NCI-H1694 (cell line): ENCODE results near the gene KDM4E.
"Not testable (repeated sequence)": the region's sequence is repeated elsewhere in the genome, so short reads cannot be mapped to it uniquely, and the experiment has no call there.

Source experiments
- DNase-seq: peaks from one replicate; lab custom pipeline; 2025; lab: John Stamatoyannopoulos, UW

Gene KDM4E

DNA sequence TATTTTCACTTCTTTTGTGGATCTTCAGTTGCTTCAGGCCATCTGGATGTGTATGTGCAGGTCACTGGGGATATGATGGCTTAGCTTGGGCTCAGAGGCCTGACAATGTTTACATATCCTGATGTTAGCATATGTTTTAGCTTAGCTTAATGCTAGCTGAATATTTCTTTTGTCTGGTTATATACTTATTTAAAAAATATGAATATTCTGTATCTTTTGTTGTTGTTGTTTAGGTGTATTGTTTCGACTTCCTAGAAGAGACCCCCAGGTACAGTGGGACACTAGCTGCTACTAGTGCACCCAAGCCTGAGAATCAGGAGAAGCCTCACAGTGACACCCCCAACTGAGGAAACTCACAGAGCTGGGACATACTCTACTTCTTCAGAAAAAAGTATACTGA is at the start of gene KDM4E:
KDM4E (plus strand) TSS at position 301 of the 400 bp plus-strand sequence. CDS start 300 bp downstream, outside the sequence.
- DNase-seq: no peak

DNA sequence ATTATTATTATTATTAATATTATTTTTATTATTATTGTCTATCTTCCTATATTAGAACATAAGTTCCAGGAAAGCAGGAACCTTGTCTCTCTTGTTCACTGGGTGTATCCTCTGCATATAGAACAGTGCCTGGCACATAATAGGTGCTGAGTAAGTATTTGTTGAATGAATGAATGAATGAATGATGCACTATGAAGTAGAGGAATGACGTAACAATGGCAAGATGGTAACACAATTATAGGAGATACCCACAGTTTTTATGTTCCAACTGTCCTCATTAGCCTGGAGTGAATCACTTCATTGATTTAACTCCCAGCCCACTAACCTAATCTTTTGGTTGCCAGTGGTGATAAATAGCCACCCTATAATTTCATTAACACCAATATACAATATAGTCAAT is 49.5 kb upstream of the KDM4E start:
- no peak for DNase-seq

DNA sequence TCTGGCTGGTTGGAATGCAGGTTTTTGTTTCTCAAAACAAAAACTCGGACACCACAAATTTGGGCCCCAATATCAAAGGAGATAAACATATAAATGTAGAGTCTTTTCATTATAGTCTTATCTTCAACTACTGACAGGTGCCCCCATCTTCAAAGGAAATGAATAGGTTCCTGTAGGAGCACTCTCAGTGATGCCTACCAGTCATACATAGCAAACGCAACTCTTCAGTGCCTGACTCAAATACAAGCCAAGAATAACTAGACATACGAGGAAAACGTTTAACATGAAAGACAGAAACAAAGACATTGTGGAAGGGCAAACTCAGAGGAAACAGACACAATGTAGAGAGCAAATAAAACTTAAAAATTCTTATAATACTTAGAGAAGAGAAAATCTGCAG is 37.7 kb upstream of the KDM4E start:
- DNase-seq: no peak

DNA sequence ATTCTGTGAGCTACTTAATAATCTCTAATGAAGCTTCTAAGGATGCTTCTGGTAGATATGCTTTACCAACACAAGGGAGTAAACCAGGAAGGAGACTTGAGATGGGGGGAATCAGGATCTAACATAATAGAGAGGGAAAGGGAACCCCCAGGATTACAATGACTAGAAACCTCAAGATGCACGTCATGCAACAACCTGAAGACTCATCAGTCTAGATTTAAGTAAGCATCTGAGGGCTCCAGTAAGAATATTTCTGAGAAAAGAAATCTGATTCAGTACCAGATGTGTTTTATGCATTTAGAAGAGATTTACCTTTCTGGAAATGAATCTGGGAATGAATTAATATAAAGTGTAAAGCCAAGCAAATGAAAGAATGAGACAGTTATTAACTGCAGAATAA is 36.3 kb upstream of the KDM4E start:
- no peak for DNase-seq

DNA sequence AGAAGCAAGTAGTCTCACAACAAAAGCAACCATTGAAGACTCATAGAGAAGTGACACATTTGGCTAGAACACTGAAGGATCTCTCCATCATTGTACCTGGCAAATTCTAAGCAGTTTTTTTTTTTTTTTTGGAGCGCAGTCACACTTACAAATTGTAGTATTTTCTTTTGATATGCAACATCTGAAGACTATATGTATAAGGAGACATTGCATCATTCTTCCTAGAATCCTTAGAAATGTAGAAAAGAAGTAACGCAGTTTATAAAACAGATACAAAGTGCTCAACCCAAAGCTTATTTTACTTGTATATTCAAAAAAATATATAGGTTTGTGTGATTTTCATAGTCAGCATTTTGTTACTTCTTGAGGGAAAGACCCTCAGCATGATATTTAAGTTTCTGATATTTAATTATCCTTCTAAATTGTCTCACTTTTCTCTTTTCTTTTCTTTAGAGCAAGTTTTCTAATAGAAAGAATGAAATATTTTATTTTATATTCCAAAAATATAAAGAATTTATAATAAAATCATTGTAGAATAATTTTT is 31.6 kb upstream of the KDM4E start:
- DNase-seq: no peak

DNA sequence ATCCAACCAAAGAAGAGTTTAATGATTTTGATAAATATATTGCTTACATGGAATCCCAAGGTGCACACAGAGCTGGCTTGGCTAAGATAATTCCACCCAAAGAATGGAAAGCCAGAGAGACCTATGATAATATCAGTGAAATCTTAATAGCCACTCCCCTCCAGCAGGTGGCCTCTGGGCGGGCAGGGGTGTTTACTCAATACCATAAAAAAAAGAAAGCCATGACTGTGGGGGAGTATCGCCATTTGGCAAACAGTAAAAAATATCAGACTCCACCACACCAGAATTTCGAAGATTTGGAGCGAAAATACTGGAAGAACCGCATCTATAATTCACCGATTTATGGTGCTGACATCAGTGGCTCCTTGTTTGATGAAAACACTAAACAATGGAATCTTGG is 27.6 kb upstream of the KDM4E start:
- no peak for DNase-seq

DNA sequence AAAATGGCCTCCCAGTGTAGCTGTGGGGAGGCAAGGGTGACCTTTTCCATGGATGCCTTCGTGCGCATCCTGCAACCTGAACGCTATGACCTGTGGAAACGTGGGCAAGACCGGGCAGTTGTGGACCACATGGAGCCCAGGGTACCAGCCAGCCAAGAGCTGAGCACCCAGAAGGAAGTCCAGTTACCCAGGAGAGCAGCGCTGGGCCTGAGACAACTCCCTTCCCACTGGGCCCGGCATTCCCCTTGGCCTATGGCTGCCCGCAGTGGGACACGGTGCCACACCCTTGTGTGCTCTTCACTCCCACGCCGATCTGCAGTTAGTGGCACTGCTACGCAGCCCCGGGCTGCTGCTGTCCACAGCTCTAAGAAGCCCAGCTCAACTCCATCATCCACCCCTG is 26.8 kb upstream of the KDM4E start:
- no peak for DNase-seq

DNA sequence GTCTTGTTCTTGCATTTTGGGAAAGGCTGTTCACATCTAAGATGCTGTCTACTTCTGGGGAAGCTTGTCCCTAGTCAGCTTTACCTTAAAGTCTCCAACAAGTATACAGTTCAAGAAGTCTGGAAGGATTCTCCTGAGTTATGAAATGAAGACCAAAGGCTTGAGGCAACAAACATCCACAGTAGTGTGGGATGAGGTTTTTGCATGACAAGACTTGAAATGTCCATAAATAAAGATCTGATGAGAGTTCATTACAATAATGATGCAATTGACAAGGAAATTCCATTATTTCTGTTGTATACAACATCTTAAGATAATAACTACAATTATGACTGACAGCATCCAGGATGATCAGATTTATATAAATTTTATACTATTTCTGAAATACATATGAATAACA is 21.3 kb upstream of the KDM4E start:
- no peak for DNase-seq

DNA sequence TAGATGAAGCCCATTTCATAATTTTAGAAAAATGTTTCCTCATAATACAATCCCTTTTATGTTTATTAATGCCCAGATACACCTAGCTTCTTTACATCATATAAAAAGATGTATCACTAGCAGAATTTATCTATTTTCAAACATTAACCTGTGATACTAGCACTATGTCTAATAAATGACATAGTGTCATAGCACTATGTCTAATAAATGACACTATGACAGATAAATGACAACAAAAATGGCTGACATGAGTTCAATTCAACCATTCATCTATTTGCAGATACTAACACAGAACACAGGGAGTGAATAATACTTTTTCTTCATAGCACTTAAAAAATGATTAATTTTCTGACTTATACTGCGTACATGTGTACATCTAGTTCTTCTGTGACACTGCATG is 19.4 kb upstream of the KDM4E start:
- no peak for DNase-seq

DNA sequence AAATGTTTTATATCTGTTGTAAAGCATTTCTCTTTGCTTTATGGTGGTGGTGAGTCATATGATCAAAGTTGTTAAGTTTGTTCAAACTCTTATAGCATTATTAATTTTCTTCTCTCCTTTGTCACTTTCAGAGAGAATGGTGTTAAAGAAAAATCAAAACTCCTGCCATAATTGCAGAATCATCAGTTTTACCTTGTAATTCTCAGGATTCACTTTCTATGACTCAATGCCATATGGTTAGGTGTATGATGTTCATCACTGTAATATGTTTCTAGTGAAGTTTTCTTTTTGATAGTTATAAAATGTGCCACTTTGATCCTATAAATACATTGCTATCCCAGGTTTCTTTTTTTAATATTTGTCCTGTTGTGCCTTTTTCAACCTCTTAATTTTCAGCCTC is 13.7 kb upstream of the KDM4E start:
- no peak for DNase-seq

DNA sequence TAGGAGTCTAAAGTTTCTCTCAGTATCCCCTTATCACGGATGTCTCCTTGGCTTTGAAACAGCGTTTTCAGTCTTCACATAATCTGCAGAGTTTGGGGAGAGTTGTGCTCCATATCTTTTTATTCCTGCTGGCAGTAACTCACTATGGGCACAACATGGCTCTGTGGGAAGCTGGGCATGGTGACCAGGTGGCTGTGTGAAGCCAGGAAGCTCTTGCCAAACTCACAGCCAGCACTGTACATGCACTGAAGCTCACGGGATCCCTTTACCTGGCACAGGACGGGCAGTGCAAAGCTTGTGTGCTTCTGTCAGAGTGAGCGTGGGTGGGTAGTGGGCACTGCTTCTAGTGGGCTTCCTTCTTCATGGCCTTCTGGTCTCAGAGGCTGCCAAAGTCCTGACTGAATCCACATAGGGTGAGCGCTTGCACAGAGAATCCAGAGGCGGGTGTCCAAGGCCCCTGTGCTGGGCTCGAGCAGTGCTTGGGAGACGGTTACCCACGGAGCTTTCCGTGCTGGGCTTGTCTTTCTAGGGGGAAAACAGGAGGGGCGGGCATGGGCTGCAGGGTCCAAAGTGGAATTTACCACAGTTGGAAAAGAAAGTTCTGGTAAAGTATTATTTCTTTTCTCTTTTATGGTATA is 10.8 kb upstream of the KDM4E start:
- no peak for DNase-seq

DNA sequence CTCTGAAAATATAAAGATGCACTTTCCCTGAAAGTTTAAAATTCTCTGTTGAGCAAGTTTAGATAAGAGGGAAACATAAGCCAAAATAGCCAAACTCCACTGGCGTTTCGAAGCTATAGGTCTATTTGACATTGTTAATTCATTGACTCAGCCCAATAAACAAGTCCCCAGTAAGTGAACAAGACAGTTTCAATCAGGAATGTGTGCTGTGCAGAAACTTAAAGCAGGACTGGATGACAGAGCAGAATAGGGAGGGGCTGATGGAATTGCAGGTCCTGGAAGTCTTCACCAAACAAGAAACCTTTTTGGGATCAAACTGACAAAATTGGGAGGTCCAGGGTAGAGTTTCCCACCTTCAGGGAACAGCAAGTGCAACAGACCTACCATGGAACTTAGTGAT is 8.9 kb upstream of the KDM4E start:
- DNase-seq: no peak

DNA sequence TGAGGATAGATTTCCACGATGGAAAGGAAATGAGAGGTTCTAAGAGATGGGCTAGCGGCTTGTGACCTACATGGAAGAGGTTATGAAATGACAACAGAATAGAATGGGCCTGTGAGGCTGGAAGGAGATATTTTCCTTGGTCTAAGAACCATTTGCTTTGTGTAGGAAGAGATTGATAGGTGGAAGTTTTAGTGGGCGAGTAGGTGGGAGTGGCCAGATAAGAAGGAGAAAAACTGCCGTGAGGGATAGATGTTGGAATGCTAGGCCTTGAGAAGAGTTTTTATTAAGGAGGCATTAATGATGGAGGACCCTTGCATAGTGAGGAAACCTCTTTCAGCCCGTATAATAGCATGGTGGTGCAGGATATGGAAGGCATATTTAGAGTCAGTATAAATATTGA is 3.6 kb upstream of the KDM4E start:
- not testable (repeated sequence) for DNase-seq

DNA sequence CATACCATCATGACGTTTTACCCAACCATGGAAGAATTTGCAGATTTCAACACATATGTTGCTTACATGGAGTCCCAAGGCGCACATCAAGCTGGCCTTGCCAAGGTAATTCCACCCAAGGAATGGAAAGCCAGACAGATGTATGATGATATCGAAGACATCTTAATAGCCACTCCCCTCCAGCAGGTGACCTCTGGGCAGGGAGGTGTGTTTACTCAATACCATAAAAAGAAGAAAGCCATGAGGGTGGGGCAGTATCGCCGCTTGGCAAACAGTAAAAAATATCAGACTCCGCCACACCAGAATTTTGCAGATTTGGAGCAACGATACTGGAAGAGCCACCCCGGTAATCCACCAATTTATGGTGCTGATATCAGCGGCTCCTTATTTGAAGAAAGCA is 536 bp downstream of the KDM4E start:
- not testable (repeated sequence) for DNase-seq

DNA sequence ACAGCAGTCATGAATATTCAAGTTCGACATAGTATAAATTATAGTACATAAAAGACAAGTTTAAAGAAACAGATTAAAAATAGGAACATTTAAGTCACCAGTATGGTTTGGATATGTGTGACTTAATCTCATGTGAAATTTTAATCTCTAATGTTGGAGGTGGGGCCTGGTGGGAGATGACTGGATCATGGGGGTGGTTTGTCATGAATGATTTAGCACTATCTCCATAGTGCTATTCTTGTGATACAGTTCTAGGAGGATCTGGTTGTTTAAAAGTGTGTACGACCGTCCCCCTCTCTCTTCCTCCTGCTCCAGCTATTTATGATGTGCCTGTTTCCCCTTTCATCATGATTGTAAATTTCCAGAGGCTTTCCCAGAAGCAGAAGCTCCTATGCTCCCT is 3.3 kb downstream of the KDM4E start:
- DNase-seq: no peak

DNA sequence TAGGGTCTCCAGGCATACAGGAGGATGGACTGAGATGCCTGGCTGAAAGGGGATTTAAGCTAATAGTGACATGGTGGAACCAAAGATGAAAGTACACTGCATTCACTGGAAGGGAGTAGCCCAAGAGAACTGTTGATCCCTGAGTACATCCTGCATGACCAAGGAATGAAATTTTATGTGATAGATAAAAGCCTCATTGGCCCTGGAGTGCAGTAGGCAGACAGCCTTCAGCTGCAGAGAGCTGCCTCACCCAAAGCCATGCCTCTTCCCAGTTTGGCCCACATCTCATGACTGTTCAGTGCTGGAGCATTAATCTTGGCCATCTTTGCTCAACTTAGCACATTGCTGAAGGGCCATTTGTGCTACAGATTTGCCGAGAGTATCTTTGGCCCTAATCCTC is 8.0 kb downstream of the KDM4E start:
- DNase-seq: no peak

DNA sequence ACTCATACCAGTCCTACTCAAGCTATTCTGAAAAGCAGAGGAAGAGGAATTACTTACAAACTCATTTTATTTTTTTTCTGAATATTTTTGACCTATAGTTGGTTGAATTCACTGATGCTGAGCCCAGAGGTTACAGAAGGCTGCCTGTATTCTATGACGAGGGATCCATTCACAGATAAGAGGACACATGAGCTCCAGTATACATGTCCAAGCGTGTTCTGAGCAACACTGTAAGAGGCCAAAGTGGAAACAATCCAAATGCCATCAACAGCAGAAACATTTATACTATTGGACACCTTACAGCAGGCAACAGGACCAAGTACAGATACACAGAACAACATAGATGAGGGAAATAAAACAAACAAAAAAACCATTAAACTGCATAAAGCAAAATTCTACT is 10.3 kb downstream of the KDM4E start:
- no peak for DNase-seq

DNA sequence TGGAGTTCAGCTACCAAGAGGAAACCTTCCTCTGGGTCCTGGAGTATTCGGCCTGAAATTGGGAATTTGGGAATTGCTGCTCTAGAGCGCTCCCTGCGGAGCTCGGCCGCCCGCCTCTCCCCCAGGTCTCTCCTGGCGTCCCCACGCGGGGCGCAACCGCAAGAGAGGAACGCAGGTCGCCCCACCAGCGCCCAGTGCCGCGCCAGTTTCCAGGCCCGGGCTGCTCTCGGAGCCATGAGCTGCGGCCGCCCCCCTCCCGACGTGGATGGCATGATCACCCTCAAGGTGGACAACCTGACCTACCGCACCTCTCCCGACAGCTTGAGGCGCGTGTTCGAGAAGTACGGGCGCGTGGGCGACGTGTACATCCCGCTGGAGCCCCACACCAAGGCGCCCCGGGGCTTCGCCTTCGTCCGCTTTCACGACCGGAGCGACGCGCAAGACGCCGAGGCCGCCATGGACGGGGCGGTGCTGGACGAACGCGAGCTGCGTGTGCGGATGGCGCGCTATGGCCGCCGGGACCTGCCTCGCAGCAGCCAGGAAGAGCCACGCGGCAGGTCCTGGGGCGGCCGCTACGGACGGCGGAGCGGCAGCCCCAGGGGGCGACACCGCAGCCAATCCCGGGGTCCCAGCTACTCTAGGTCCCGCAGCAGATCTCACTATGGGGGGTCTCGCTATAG is 12.4 kb downstream of the KDM4E start:
- DNase-seq: not testable (repeated sequence)

DNA sequence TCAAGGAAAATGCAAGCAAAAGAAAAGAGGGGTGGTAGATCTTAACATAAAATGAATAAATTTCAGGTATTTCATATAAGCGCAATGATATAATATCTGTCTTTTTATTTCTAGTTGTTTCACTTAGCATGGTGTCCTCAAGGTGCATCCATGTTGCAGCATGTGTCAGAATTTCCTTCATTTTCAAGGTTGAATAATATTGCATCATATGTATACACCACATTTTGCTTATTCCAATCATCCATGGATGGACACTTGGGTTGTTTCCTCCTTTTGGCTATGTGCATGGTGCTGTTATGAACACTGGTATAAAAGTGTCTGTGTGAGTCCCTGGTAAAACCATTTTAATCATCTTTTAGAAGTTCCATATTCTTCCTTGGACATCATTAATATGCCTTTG is 17.2 kb downstream of the KDM4E start:
- DNase-seq: no peak

DNA sequence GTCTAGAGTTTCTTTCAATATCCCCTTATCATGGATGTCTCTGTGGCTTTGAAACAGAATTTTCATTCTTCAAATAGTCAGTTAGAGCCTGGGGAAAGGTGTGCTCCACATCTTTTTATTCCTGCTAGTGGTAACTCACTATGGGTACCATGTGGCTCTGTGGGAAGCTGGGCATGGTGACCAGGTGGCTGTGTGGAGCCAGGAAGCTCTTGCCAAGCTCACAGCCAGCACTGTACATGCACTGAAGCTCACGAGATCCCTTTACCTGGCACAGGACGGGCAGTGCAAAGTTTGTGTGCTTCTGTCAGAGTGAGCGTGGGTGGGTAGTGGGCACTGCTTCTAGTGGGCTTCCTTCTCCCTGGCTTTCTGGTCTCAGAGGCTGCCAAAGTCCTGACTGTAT is 17.8 kb downstream of the KDM4E start:
- DNase-seq: no peak

DNA sequence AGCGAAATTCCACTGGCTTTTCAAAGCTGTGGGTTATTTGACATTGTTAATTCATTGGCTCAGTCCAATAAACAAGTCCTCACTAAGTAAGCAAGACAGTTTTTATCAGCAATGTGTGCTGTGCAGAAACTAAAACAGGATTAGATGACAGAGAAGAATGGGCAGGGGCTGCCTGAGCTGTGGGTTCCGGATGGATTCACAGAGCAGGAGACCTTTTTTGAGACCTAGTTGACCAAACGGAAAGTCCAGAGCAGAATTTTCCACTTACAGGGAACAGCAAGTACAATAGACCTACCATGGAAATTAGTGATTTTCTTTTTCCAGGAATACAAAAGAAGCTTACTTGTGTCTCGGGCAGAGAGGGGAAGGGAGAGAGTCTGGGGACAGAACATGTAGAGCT is 19.0 kb downstream of the KDM4E start:
- no peak for DNase-seq

DNA sequence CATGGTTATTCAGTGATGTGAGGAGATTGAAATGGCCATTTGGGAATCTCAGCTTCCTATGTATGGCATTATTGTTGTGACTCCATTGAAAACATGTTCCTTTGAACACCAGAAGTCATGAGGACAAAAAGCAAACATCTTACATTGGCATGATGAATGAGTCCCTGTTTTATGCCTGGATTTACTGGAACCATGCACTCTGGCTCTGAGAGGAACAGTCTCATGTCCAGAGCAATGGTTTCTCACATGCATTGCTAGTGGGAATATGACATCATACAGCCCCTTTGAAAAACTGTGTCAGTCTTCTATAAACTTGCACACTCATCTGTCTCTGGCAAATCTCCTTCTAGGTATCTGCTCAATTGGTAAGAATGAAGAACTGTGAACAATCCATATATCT is 20.8 kb downstream of the KDM4E start:
- no peak for DNase-seq

DNA sequence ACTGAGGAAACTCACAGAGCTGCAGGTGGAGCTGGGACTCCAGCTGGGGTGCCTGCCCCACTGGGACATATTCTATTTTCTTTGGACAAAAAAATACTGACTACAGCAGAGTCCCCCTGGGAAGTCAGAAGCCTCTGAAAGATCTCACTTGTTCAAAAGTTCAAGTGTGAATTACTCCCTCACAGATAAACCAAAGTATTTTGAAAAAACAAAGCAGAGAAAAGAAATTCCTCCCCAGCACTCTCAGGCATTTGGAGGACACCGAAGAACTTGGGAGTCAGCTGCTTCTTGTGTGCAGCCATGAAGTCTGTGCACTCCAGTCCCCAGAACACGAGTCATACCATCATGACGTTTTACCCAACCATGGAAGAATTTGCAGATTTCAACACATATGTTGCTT is 24.1 kb downstream of the KDM4E start, which contains the start of gene KDM4F:
KDM4F (plus strand) TSS at position 301 of the 400 bp plus-strand sequence.
- DNase-seq: not testable (repeated sequence)
